Liver (tissue), 9 donors: ENCODE data around the gene MARCHF6. TPM values are rescaled to one million over a fixed set of nuclear protein-coding genes. Genes with fewer than 3 reads are reported as not detected.

ENCODE experiments used
- DNase-seq: peaks from one replicate; pipeline ENCODE4 v3.0.0-alpha.2; 2017; ENCODE audit warnings: low spot score
- H3K27ac ChIP-seq, 2 donors: one replicate each; pipeline ENCODE4 v1.7.0; 2013; ENCODE audit warnings: inconsistent platforms in 2 of 2, low read length in 2 of 2, control low read depth in 1 of 2, low read depth in 1 of 2, mild to moderate bottlenecking in 1 of 2
- H3K27me3 ChIP-seq, 4 donors: one replicate each; pipeline versions ENCODE4 v1.6.1 to v1.7.0; 2013; ENCODE audit warnings: low read length in 3 of 4, inconsistent platforms in 1 of 4, mild to moderate bottlenecking in 1 of 4, moderate library complexity in 1 of 4; ENCODE audit not compliant: control insufficient read depth in 4 of 4, insufficient read depth in 4 of 4
- H3K36me3 ChIP-seq, 4 donors: one replicate each; pipeline versions ENCODE4 v1.6.1 to v1.7.0; 2013; ENCODE audit warnings: low read length in 3 of 4, mild to moderate bottlenecking in 3 of 4, low read depth in 1 of 4, moderate library complexity in 1 of 4; ENCODE audit not compliant: control insufficient read depth in 4 of 4, insufficient read depth in 3 of 4
- H3K4me1 ChIP-seq, 4 donors: one replicate each; pipeline versions ENCODE4 v1.6.1 to v1.7.0; 2013; ENCODE audit warnings: low read length in 3 of 4, mild to moderate bottlenecking in 3 of 4, moderate library complexity in 1 of 4; ENCODE audit not compliant: control insufficient read depth in 4 of 4, insufficient read depth in 4 of 4
- H3K4me3 ChIP-seq, 3 donors: one replicate each; pipeline versions ENCODE4 v1.6.1 to v1.7.0; 2013; ENCODE audit warnings: low read length in 3 of 3, control low read depth in 1 of 3, low read depth in 1 of 3, mild to moderate bottlenecking in 1 of 3
- H3K9ac ChIP-seq, 2 donors: one replicate each; pipeline ENCODE4 v1.7.0; 2013; ENCODE audit warnings: low read length in 2 of 2, mild to moderate bottlenecking in 2 of 2, moderate library complexity in 2 of 2, control low read depth in 1 of 2, low read depth in 1 of 2
- H3K9me3 ChIP-seq, 4 donors: one replicate each; pipeline versions ENCODE4 v1.6.1 to v1.7.0; 2013; ENCODE audit warnings: low read length in 3 of 4; ENCODE audit not compliant: control insufficient read depth in 4 of 4
- EGR1 ChIP-seq, 2 donors: IDR thresholded peaks; 2 replicates each; pipeline ENCODE4 v1.6.1; 2016 to 2018; ENCODE audit warnings: antibody characterized with exemption in 2 of 2, low read depth in 2 of 2
- FOXA1 ChIP-seq: IDR thresholded peaks from 2 replicates; pipeline ENCODE4 v1.6.1; 2016; ENCODE audit warnings: antibody characterized with exemption
- FOXA2 ChIP-seq: IDR thresholded peaks from 2 replicates; pipeline ENCODE4 v1.6.1; 2016; ENCODE audit warnings: antibody characterized with exemption
- GABPA ChIP-seq, 2 donors: IDR thresholded peaks in 1 of 2; conservative IDR thresholded peaks in 1 of 2; 2 replicates each; pipeline ENCODE4 v1.6.1; 2016; ENCODE audit warnings: antibody characterized with exemption in 2 of 2, mild to moderate bottlenecking in 1 of 2, moderate library complexity in 1 of 2
- HNF4A ChIP-seq, 2 donors: conservative IDR thresholded peaks; 2 replicates each; pipeline ENCODE4 v1.6.1; 2016; ENCODE audit warnings: antibody characterized with exemption in 2 of 2, mild to moderate bottlenecking in 2 of 2
- HNF4G ChIP-seq: IDR thresholded peaks from 2 replicates; pipeline ENCODE4 v1.6.1; 2016; ENCODE audit warnings: antibody characterized with exemption
- JUND ChIP-seq, 2 donors: IDR thresholded peaks; 2 replicates each; pipeline ENCODE4 v1.6.1; 2016; ENCODE audit warnings: antibody characterized with exemption in 2 of 2
- NR2F2 ChIP-seq: IDR thresholded peaks from 2 replicates; pipeline ENCODE4 v1.6.1; 2016; ENCODE audit warnings: antibody characterized with exemption
- RAD21 ChIP-seq, 2 donors: IDR thresholded peaks; 2 replicates each; pipeline ENCODE4 v1.6.1; 2016; ENCODE audit warnings: antibody characterized with exemption in 2 of 2, mild to moderate bottlenecking in 2 of 2
- RXRA ChIP-seq, 2 donors: IDR thresholded peaks; 2 replicates each; pipeline ENCODE4 v1.6.1; 2017 to 2018; ENCODE audit warnings: antibody characterized with exemption in 2 of 2, mild to moderate bottlenecking in 1 of 2
- SP1 ChIP-seq: IDR thresholded peaks from 2 replicates; pipeline ENCODE4 v1.6.1; 2018; ENCODE audit warnings: antibody characterized with exemption, mild to moderate bottlenecking
- TAF1 ChIP-seq: conservative IDR thresholded peaks from 2 replicates; pipeline ENCODE4 v1.6.1; 2016; ENCODE audit warnings: antibody characterized with exemption, mild to moderate bottlenecking
- YY1 ChIP-seq: IDR thresholded peaks from 2 replicates; pipeline ENCODE4 v1.6.1; 2016; ENCODE audit warnings: antibody characterized with exemption, mild to moderate bottlenecking
- WGBS: extraction: QIAGEN DNeasy Blood & Tissue Kit; methylation state at CpG from one replicate; pipeline ENCODE4 v1.1.7; 2013; 5-methylcytosine and 5-hydroxymethylcytosine counted together
- polyA plus RNA-seq, 2 donors: library from polyadenylated mRNA; stranded (reverse) in 1 of 2; unstranded in 1 of 2; fragments of 200-250 nt in 1 of 2; fragments of >200 nt in 1 of 2; fragmentation: Nextera tagmentation in 1 of 2; extraction: Ambion mirVana in 1 of 2; gene quantifications; one replicate each; pipeline versions ENCODE4 v1.2.1 to v1.2.3, GENCODE V29; 2013 to 2015
- total RNA-seq, 2 donors: library from RNA; depleted of rRNA; stranded (reverse); fragments of >200 nt; gene quantifications; one replicate each; pipeline ENCODE4 v1.2.3, GENCODE V29; 2014
- TF ChIP-seq, protein P1 (sequence below): IDR thresholded peaks from 2 replicates; pipeline ENCODE4 v1.6.1; 2016; ENCODE audit warnings: antibody characterized with exemption
- TF ChIP-seq, protein P2 (sequence below): IDR thresholded peaks from 2 replicates; pipeline ENCODE4 v1.6.1; 2016; ENCODE audit warnings: antibody characterized with exemption, mild to moderate bottlenecking
- TF ChIP-seq, protein P3 (sequence below): IDR thresholded peaks from 2 replicates; pipeline ENCODE4 v1.6.1; 2016; ENCODE audit warnings: antibody characterized with exemption
- TF ChIP-seq, protein P4 (sequence below): fragments of 150-350 bp; IDR thresholded peaks from 2 replicates; pipeline ENCODE4 v1.5.1; 2017; ENCODE audit warnings: improper control_type of control experiment, low read depth, low read length; ENCODE audit not compliant: missing input control
- TF ChIP-seq, protein P5 (sequence below): IDR thresholded peaks from 2 replicates; pipeline ENCODE4 v1.6.1; 2016; ENCODE audit warnings: antibody characterized with exemption
- donor health status: healthy.
- donor health status: healthy.
- donor health status: healthy.
- donor health status: healthy.
- donor health status: healthy.

Gene MARCHF6
- total and polyA plus RNA-seq, 4 donors = 20.6 to 77.7 (median 62.4) TPM

DNA sequence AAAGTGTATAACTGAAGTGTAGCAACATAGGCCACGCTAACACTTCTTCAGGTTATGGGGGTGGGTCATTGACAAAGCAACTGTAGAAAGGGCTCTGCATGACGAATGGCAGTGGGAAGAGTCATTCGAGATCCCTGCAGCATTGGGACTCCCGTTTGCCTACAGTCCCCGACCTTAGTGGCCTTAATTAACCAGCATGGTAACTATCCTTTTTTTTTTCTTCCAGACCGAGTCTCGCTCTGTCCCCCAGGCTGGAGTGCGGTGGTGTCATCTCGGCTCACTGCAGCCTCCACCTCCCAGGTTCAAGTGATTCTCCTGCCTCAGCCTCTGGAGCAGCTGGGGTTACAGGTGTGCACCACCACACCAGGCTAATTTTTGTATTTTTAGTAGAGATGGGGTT, 31.6 kb upstream of the MARCHF6 start:
- no peak overlapping the region for H3K9ac ChIP-seq
- H3K4me1 ChIP-seq = peaks cover 0 to 6% (median 3%) of the 10 kb centered on the region in 4 donors
- no peak overlapping the region for H3K4me3 ChIP-seq
- no peak overlapping the region for H3K27ac ChIP-seq
- 84% methylated on average over 9 of the region's 9 CpGs for WGBS
- no peaks in the 10 kb centered on the region for H3K36me3 ChIP-seq
- DNase-seq = no peak
- no peaks in the 10 kb centered on the region for H3K27me3 ChIP-seq
- H3K9me3 ChIP-seq = no peaks in the 10 kb centered on the region
- TF ChIP-seq HNF4G = no peak
- TF ChIP-seq, protein P1, sequence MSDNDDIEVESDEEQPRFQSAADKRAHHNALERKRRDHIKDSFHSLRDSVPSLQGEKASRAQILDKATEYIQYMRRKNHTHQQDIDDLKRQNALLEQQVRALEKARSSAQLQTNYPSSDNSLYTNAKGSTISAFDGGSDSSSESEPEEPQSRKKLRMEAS = no peak
- TF ChIP-seq JUND (IDR thresholded peaks at IDR 0.05) = no peak
- no peak for TF ChIP-seq SP1
- no peak for TF ChIP-seq NR2F2
- no peak for TF ChIP-seq GABPA (IDR thresholded peaks at IDR 0.05 in 1 of 2, conservative IDR thresholded peaks at IDR 0.05 in 1 of 2)
- TF ChIP-seq, protein P2, sequence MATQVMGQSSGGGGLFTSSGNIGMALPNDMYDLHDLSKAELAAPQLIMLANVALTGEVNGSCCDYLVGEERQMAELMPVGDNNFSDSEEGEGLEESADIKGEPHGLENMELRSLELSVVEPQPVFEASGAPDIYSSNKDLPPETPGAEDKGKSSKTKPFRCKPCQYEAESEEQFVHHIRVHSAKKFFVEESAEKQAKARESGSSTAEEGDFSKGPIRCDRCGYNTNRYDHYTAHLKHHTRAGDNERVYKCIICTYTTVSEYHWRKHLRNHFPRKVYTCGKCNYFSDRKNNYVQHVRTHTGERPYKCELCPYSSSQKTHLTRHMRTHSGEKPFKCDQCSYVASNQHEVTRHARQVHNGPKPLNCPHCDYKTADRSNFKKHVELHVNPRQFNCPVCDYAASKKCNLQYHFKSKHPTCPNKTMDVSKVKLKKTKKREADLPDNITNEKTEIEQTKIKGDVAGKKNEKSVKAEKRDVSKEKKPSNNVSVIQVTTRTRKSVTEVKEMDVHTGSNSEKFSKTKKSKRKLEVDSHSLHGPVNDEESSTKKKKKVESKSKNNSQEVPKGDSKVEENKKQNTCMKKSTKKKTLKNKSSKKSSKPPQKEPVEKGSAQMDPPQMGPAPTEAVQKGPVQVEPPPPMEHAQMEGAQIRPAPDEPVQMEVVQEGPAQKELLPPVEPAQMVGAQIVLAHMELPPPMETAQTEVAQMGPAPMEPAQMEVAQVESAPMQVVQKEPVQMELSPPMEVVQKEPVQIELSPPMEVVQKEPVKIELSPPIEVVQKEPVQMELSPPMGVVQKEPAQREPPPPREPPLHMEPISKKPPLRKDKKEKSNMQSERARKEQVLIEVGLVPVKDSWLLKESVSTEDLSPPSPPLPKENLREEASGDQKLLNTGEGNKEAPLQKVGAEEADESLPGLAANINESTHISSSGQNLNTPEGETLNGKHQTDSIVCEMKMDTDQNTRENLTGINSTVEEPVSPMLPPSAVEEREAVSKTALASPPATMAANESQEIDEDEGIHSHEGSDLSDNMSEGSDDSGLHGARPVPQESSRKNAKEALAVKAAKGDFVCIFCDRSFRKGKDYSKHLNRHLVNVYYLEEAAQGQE = no peak
- TF ChIP-seq RAD21 (IDR thresholded peaks at IDR 0.05) = no peak
- no peak for TF ChIP-seq EGR1 (IDR thresholded peaks at IDR 0.05; ENCODE audit: low read depth in 2 of 2)
- TF ChIP-seq RXRA (IDR thresholded peaks at IDR 0.05) = no peak
- TF ChIP-seq, protein P3, sequence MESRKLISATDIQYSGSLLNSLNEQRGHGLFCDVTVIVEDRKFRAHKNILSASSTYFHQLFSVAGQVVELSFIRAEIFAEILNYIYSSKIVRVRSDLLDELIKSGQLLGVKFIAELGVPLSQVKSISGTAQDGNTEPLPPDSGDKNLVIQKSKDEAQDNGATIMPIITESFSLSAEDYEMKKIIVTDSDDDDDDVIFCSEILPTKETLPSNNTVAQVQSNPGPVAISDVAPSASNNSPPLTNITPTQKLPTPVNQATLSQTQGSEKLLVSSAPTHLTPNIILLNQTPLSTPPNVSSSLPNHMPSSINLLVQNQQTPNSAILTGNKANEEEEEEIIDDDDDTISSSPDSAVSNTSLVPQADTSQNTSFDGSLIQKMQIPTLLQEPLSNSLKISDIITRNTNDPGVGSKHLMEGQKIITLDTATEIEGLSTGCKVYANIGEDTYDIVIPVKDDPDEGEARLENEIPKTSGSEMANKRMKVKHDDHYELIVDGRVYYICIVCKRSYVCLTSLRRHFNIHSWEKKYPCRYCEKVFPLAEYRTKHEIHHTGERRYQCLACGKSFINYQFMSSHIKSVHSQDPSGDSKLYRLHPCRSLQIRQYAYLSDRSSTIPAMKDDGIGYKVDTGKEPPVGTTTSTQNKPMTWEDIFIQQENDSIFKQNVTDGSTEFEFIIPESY = no peak
- no peak for TF ChIP-seq FOXA2
- no peak for TF ChIP-seq FOXA1
- no peak for TF ChIP-seq HNF4A (conservative IDR thresholded peaks at IDR 0.05)
- TF ChIP-seq, protein P4, sequence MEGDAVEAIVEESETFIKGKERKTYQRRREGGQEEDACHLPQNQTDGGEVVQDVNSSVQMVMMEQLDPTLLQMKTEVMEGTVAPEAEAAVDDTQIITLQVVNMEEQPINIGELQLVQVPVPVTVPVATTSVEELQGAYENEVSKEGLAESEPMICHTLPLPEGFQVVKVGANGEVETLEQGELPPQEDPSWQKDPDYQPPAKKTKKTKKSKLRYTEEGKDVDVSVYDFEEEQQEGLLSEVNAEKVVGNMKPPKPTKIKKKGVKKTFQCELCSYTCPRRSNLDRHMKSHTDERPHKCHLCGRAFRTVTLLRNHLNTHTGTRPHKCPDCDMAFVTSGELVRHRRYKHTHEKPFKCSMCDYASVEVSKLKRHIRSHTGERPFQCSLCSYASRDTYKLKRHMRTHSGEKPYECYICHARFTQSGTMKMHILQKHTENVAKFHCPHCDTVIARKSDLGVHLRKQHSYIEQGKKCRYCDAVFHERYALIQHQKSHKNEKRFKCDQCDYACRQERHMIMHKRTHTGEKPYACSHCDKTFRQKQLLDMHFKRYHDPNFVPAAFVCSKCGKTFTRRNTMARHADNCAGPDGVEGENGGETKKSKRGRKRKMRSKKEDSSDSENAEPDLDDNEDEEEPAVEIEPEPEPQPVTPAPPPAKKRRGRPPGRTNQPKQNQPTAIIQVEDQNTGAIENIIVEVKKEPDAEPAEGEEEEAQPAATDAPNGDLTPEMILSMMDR = no peak
- no peak for TF ChIP-seq YY1
- TF ChIP-seq, protein P5, sequence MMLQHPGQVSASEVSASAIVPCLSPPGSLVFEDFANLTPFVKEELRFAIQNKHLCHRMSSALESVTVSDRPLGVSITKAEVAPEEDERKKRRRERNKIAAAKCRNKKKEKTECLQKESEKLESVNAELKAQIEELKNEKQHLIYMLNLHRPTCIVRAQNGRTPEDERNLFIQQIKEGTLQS = no peak
- no peak for TF ChIP-seq TAF1
